Limb (tissue), 2 donors: Measurements from ENCODE around the gene DDX53.

Experiments
- DNase-seq, 2 donors: peaks; one replicate each; pipeline ENCODE4 v3.0.0-alpha.2; 2016; ENCODE audit errors: extremely low spot score in 2 of 2

DDX53 gene

DNA sequence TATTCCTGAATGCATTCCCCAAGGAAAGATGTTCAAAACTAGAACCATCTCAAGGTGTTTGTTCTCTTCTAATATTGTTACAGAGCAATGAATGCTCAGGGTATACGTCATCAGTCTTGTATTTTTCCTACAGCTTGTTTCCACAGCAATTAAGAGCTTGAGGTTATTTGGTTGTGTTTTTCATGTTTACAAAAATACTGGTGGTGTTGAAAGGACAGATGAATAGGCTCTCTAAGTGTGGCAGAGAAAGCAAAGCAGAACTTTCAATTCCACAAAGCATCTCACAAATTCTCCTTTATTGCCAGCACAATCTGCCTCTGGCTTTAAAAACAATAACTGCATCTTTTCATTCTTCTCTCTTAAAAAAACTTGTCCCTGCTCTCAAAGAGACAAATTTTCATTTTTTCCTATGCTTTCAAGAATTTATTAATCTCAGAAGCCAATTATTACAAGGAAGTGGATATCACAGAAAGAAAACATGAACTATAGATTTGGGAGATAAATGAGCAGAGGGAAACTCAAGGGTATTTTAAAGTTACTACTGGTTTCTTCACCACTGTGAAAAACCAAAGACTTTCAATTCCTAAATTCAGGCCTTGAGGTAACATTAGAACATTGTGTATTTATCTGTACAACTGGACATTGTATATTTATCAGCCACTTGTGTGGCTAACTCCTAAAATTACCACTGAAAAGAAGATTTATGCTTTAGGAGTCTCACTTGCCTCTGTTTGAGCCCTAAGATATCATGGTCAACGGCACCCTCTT, 49.2 kb downstream of the DDX53 start:
- DNase-seq, result no peak

DNA sequence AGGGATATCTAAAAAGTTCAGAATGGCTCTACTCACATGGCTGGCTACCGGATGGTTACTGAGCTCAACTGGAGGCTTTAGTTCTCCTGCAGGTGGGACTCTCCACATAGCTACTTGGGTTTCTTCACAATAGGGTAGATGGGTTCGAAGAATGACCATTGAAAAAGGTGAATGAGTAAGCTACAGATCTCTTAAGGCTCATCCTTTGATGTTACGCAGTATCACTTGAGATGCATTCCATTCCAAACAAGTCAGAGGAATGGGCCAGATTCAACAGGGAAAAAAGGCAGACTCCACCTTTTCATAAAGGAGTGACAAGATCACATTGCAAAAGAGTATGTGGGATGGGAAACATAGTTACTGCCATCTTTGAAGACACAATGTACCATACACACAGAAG, 52.6 kb downstream of the DDX53 start:
- DNase-seq, result no peak
